HepG2 (cell line): ENCODE data around the gene RERE. TPM values are rescaled to one million over a fixed set of nuclear protein-coding genes. Genes with fewer than 3 reads are reported as not detected.

Experiments
- ATAC-seq: fragments of 200-7000 bp; cut with Tn5 transposase; 3 replicates; pipeline ENCODE4 v1.9.1; 2020; ENCODE audit warnings: mild to moderate bottlenecking, moderate library complexity
- BruUV-seq: library from RNA; stranded (reverse); fragments of 400-500 nt; replicated peaks from 2 replicates; lab custom pipeline; 2021; lab: Mats Ljungman, UMichigan
- CTCF ChIA-PET: fragments of 300-600 bp; formaldehyde crosslinking; extraction: SDS; loops from one replicate; lab custom pipeline; 2021; ENCODE audit warnings: low total read pairs, inconsistent platforms, low intra/inter-chr PET ratio; lab: Yijun Ruan, JAX
- POLR2A ChIA-PET: fragments of 350-600 bp; sonication (Branson Sonifier 250); formaldehyde crosslinking; loops from one replicate; lab custom pipeline; 2020; ENCODE audit warnings: antibody characterized with exemption, inconsistent platforms; lab: Yijun Ruan, JAX
- DNase-seq: peaks from one replicate; pipeline ENCODE4 v3.0.0-alpha.2; 2015; ENCODE audit warnings: low spot score
- FAIRE-seq: peaks from 3 replicates; lab custom pipeline; 2011; peaks lifted over from hg19 to GRCh38; lab: Jason Lieb, UNC
- H2AFZ ChIP-seq: one replicate; pipeline ENCODE4 v1.6.1; 2011; ENCODE audit warnings: low read length, inconsistent platforms
- H3K27ac ChIP-seq: fragments of 300-600 bp; 3 replicates; pipeline ENCODE4 v1.8.0; 2011; ENCODE audit warnings: mixed run types, mild to moderate bottlenecking, mixed read lengths, low read length, inconsistent platforms; ENCODE audit not compliant: insufficient read depth; ENCODE audit errors: extremely low read length
- H3K27me3 ChIP-seq, 2 experiments: fragments of 200-600 bp in 1 of 2; 2 replicates in 1 of 2; 3 replicates in 1 of 2; pipeline versions ENCODE4 v1.6.0 to v1.8.0; 2011; ENCODE audit warnings: low read length in 2 of 2, mild to moderate bottlenecking in 2 of 2, moderate library complexity in 2 of 2, inconsistent platforms in 1 of 2; ENCODE audit not compliant: insufficient read depth in 2 of 2, control insufficient read depth in 1 of 2
- H3K36me3 ChIP-seq, 2 experiments: fragments of 200-600 bp in 1 of 2; replicated peaks in 1 of 2; 2 replicates in 1 of 2; 3 replicates in 1 of 2; pipeline versions ENCODE4 v1.5.1 to v1.8.0; 2011; ENCODE audit warnings: low read length in 2 of 2, inconsistent platforms in 1 of 2; ENCODE audit not compliant: insufficient read depth in 2 of 2, control insufficient read depth in 1 of 2
- H3K4me1 ChIP-seq: 2 replicates; pipeline ENCODE4 v1.5.1; 2012; ENCODE audit warnings: low read length, inconsistent platforms; ENCODE audit not compliant: insufficient read depth
- H3K4me2 ChIP-seq: 2 replicates; pipeline ENCODE4 v1.6.0; 2011; ENCODE audit warnings: low read depth, low read length, inconsistent platforms
- H3K4me3 ChIP-seq, 3 experiments: fragments of 200-600 bp in 1 of 3; sonication (generic), shearing (Covaris generic) in 1 of 3; replicated peaks in 1 of 3; 2 replicates each; pipeline ENCODE4 v1.5.1; 2011 to 2016; ENCODE audit warnings: low read length in 3 of 3, inconsistent platforms in 2 of 3, low read depth in 2 of 3, mild to moderate bottlenecking in 2 of 3, control low read depth in 1 of 3, mixed read lengths in 1 of 3; ENCODE audit not compliant: insufficient read depth in 1 of 3
- H3K79me2 ChIP-seq: one replicate; pipeline ENCODE4 v1.6.1; 2011; ENCODE audit warnings: low read length, inconsistent platforms; ENCODE audit not compliant: insufficient read depth
- H3K9ac ChIP-seq: 2 replicates; pipeline ENCODE4 v1.6.0; 2011; ENCODE audit warnings: mild to moderate bottlenecking, low read depth, low read length, inconsistent platforms; ENCODE audit not compliant: insufficient read depth
- H3K9me3 ChIP-seq: 2 replicates; pipeline ENCODE4 v1.5.1; 2012; ENCODE audit warnings: mild to moderate bottlenecking, low read length
- H4K20me1 ChIP-seq: 2 replicates; pipeline ENCODE4 v1.6.0; 2011; ENCODE audit warnings: inconsistent platforms, mild to moderate bottlenecking, low read length, moderate library complexity; ENCODE audit not compliant: insufficient read depth
- ARHGAP35 ChIP-seq: sonication (generic); formaldehyde crosslinking; IDR thresholded peaks from 2 replicates; pipeline ENCODE4 v1.9.0; 2022; ENCODE audit warnings: mild to moderate bottlenecking, inconsistent platforms, moderate library complexity, missing genetic modification reagents, borderline replicate concordance
- CREB1 ChIP-seq, 2 experiments: fragments of 450-650 bp in 1 of 2; IDR thresholded peaks; 2 replicates each; pipeline ENCODE4 v1.6.1; 2016 to 2017; ENCODE audit warnings: control low read depth in 1 of 2, mild to moderate bottlenecking in 1 of 2, missing compliant biosample characterization in 1 of 2, missing genetic modification characterization in 1 of 2
- RFXANK ChIP-seq: IDR thresholded peaks from 2 replicates; pipeline ENCODE4 v1.6.1; 2016
- ZNF446 ChIP-seq: sonication (generic); formaldehyde crosslinking; IDR thresholded peaks from 2 replicates; pipeline ENCODE4 v1.5.0; 2020; ENCODE audit warnings: mild to moderate bottlenecking, missing genetic modification reagents
- ZNF660 ChIP-seq: sonication (generic); formaldehyde crosslinking; IDR thresholded peaks from 2 replicates; pipeline ENCODE4 v1.5.1; 2020; ENCODE audit warnings: mild to moderate bottlenecking, low read depth, missing genetic modification reagents, borderline replicate concordance
- WGBS: methylation state at CpG from one replicate; pipeline ENCODE4 v1.1.6; 2017; ENCODE audit warnings: low lambda C conversion rate; 5-methylcytosine and 5-hydroxymethylcytosine counted together
- in situ Hi-C: cut with HindIII; loops from 2 replicates; pipeline ENCODE4 v1.10.0; 2017; ENCODE audit warnings: low pct_unique_long_range_greater_than_20kb; ENCODE audit not compliant: extremely low pct_ligation_motif_present
- intact Hi-C: fragments of 100-400 bp; cut with micrococcal nuclease; formaldehyde crosslinking; loops from one replicate; pipeline ENCODE4 v1.10.0; 2022; ENCODE audit not compliant: unreplicated experiment
- polyA plus RNA-seq, 8 experiments: library from polyadenylated mRNA; depleted of rRNA in 3 of 8; stranded (reverse) in 7 of 8; unstranded in 1 of 8; fragments of >200 nt; fragmentation: Illumina TruSeq in 4 of 8; extraction: Trizol in 4 of 8; gene quantifications; 2 replicates each; pipeline versions ENCODE4 v1.2.1 to v1.2.3, GENCODE V29; 2011 to 2016; ENCODE audit warnings: low read depth in 4 of 8, missing spikeins in 1 of 8, mixed read lengths in 1 of 8; ENCODE audit not compliant: insufficient read depth in 1 of 8
- total RNA-seq, 5 experiments: library from RNA; depleted of rRNA; stranded (reverse); fragments of >200 nt; fragmentation: Illumina TruSeq; extraction: Trizol; gene quantifications; 2 replicates each; pipeline ENCODE4 v1.2.3, GENCODE V29; 2016; ENCODE audit warnings: low read depth in 1 of 5

RERE gene
- total and polyA plus RNA-seq, 2 of the 13 experiments (the other 11 are each of a cell fraction or from before 2014, with no cell fraction given), result 18.3 to 21.9 TPM

GRCh38 chr1:8317647-8318381 lies 499.6 kb downstream of the RERE start, which contains the start of gene SLC45A1:
TSS of gene SLC45A1 (plus strand) at chr1:8318114. CDS start at chr1:8324330, 6,216 bp downstream.
- WGBS, result 69% methylated on average over 26 of the region's 75 CpGs
- intact Hi-C loops (loop anchor here (10.0 kb wide), 1 partner anchor 123 kb away; no protein-coding TSS in a partner anchor), in situ Hi-C loops (loop anchor here (10.0 kb wide), 1 partner anchor 303 kb away; no protein-coding TSS in a partner anchor)
- H3K79me2 ChIP-seq, result peaks cover 10% of the 10 kb centered on the region
- ChIA-PET POLR2A (no interaction called here), CTCF (no interaction called here)
- no peaks in the 10 kb centered on the region for H3K9me3 ChIP-seq
- BruUV-seq, result no TSS peak
- no peak within 1 kb of the TSS for H3K27ac ChIP-seq
- no peaks in the 10 kb centered on the region for H4K20me1 ChIP-seq
- H3K9ac ChIP-seq, result no peak within 1 kb of the TSS
- TF ChIP-seq CREB1 (IDR thresholded peaks at IDR 0.05) (peak; percentile 87; the same call in 1 of the 2 replicates), CREB1 (CRISPR knock-in tag; IDR thresholded peaks at IDR 0.05) (no peak), ARHGAP35 (CRISPR knock-in tag) (no peak), ZNF446 (CRISPR knock-in tag) (peak; percentile 31; the same call in 1 of the 2 replicates), RFXANK (CRISPR knock-in tag) (no peak), ZNF660 (CRISPR knock-in tag) (no peak)
- TF ChIP-seq, all 625 proteins: peak for 2
- ATAC-seq (no peak), FAIRE-seq (no peak), DNase-seq (no peak)
- no peak within 1 kb of the TSS for H2AFZ ChIP-seq
- peak within 1 kb of the TSS in 2 of 3 experiments; percentile 8 to 43; a peak in 2 of 6 replicates for H3K4me3 ChIP-seq
- peak within 1 kb of the TSS; percentile 27 for H3K4me2 ChIP-seq
- peaks cover 43% of the 10 kb centered on the region for H3K4me1 ChIP-seq
- peaks cover 2 to 6% of the 10 kb centered on the region in 2 experiments; a peak in 1 of 5 replicates for H3K27me3 ChIP-seq
- no peaks in the 10 kb centered on the region; a peak in 1 of 5 replicates for H3K36me3 ChIP-seq
